Cortex of kidney (tissue), 1 donor: ENCODE data around the gene NDUFAF3.

ENCODE experiments used
- DNase-seq: peaks from one replicate; lab custom pipeline; 2025; lab: John Stamatoyannopoulos, UW

Gene NDUFAF3

DNA sequence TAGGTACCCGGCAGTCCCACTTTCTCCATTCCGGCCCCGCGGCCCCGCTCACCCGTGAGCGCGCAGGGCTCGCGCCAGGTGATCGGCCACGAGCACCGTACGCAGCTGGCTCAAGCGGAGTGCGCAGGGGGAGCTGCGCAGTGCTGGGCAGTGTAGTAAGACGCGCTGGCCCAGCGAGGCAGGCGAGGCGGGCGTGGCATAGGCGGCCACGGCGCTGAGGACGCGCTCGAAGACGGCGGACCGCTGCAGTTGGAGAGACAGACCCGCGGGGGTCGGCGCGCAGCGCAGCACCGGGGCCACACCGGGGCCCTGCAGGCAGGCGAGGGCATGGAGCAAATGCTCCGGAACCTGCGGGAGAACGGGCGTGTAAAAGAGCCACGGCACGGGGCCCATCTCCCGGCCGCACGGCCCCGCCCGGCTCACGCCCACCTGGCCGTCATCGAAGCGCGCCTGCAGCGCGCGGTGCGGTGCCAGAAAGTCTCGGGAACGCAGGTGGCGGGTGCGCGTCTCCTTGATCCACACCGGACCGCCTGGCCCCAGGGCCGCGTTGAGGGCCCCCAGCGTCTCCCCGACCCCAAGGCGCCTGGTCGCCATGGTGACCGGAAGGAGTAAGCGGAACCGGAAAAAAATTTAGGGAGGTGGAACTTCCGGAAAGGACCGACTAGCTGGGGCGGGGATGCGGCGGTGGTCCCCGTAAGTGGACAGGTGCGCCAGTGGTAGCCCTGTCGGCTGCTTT is 3.8 kb upstream of the NDUFAF3 start, which contains the start of gene DALRD3:
DALRD3 (minus strand) TSS at position 610 of the 736 bp plus-strand sequence; CDS start at position 594, 16 bp downstream.
- no peak for DNase-seq

DNA sequence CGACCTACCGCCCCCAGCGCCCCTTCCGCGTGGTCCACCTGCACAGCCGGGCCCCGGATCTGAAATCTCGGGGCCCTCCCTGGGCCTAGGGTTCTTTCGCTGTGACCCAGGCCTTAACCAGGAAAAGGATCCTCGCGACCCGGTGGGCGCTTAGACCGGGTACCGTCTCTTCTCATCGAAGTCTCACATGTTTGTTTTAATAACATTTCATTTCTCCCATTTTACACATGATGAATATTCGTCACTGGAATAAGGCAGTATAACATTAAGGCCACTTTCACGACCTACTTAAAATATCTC is 3.3 kb upstream of the NDUFAF3 start:
- DNase-seq: no peak

DNA sequence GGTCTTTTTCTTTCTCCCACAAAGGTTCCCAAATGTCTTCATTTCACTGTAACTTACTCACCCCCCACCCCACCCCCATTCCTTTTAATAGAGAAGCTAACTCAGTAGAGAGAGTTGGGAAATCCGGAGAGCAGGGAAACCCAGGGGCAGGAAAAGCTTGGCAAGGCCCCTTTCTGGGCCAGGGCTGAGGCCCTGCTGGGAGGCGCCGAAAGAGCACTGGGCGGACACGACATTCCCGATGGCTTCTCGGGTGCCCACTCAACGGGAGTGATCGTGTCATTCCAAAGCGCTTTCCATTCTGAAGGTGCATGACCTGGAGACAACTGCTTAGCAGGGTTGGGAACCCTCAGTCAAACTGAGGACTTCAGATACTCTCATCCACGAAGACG is 2.0 kb upstream of the NDUFAF3 start:
- DNase-seq: no peak

DNA sequence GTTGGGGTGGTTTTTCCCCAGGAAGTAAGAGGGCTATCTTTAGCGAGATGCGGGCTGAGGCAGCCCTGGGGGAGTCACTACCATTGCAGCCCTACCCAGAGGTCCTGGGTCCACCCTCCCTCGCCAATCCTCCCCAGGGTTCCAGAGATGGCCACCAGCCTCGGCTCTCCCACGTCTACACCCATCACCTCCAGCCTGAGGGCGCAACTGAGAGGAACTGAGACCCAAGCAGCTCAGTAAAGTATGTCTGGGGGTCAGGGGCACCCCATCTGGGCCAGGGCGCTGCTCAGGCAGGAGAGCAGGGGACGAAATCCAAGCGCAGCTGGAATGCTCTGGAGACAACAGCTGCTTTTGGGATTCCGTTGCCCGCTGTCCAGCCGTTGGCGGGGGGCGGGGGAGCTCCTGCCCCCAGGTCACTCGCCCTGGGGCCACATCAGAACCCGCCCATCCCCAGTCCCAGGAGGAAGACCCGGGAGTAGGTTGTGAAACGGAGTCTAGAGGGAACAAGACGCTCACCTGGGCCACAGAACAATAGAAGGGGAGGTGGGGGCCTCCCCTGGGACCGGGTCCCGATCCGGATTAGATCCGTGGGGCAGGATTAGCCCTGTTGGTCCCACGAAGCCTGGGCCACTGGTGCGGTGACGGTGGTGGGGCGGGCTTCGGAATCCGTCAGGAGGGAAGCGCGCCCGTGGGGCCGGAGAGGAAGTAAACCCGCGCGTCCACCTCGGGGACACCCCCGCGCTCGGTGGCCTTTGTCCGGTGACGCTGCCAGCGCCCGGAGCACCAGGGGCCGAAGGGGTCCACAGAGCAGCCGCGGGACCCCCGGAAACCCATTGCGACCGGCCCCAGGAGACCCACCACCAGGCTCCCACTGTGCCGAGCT is 1.4 kb upstream of the NDUFAF3 start:
- no peak for DNase-seq

DNA sequence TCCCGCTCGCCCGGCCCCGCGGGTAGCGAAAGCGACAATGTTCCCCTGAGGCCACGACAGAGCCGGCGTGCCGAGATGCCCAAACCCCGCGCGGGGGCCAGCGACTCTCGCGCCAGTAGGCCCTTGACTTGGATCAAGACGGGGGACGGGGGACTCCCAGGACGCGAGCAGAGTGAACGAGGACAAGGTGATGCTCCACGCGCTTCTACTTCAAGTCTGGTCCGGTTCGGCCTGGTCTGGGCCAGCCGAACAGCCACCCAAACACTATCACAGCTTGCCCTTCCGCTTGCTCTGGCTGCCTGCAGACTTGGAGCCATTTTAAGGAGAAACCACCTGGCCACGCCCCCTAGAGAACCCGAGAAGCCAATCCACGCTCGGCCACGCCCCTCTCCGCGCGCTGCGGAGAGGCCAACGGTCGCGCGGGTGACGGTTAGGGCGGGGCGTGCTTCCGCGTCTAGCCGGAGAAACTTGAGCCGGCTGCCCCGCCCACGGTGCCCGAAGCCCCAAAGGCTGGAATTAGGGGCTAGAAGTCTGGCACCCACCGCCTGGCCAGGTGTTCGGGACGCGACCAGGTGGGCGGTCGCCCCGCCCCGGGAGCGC is 608 bp upstream of the NDUFAF3 start:
- no peak for DNase-seq

DNA sequence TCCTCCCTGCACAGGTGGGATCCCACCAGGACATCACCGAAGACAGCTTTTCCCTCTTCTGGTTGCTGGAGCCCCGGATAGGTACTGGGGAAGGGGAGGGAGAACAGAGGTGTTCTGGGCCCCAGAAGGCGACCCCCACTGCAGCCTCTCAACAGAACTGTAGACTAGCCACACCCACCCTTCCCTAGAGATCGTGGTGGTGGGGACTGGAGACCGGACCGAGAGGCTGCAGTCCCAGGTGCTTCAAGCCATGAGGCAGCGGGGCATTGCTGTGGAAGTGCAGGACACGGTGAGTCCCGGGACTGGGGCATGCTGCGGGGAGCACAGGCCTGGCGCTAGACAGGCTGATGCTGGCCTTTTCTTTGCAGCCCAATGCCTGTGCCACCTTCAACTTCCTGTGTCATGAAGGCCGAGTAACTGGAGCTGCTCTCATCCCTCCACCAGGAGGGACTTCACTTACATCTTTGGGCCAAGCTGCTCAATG is 809 bp downstream of the NDUFAF3 start:
- no peak for DNase-seq

DNA sequence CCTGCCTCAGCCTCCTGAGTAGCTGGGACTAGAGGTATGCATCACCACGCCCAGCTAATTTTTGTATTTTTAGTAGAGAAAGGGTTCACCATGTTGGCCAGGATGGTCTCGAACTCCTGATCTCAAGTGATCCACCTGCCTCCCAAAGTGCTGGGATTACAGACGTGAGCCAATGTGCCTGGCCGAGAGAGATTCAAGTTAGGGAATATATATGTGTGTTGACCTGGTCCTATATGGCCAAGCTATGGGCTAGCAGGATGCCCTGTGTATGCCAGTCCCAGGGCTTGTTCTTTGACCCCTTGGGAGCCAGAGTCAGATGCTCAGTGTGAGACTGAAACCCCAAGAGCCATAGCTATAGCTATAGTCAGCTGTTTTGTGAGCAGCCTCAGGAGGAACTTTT is 1.9 kb downstream of the NDUFAF3 start:
- DNase-seq: no peak

DNA sequence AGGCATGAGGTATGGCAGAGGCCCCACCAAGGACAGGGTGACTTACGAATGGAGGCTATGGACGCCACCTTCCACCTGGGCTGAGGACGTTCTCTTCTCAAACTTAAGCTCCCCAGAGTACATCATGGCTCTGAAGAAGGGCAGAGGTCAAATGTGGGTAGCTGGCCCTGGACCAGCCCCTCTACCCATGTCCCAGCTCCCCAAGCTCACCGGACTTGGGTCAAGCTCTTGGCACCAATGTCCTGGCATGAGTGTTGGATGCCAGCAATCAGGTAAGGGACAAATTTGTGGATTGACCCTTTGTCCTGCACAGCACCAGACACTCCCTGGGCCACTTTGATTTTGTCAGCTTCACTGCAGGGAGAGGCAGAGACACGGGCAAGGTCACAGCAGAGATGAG is 2.5 kb downstream of the NDUFAF3 start:
- no peak for DNase-seq

DNA sequence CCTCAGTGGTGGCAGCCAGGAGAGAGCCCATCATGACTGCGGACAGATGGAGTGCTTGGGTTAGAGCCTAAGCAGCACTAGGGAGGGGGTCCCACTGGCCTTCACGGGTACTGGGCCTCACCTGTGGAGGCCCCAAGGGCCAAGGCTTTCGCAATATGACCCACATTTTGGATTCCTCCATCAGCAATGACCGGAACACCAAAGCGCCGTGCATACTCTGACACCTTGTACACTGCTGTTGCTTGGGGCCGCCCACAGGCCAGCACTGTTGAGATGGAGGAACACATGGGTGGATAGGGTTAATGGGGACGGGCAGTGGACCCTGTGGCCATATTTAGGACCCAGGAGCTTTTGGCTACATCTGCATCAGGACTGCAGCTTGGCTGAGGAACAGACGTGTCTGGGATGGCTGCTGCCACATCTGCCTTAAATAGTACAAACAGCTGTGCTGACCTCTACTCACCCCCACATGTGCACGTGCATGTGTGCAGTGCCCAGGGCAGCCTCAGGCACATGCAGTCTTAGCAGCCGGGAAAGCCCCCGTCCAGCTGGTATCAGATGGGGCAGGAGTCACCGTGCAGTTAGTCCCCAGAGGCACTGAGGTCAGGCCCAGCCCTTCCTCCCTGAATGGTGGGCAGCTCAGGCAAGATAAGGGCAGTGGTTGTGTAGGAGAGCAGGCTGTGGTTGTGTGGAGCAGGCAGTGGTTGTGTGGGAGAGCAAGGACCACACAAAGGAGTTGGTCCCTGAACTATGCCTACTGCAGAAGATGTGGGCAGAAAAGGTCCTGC is 3.3 kb downstream of the NDUFAF3 start:
- DNase-seq: no peak

DNA sequence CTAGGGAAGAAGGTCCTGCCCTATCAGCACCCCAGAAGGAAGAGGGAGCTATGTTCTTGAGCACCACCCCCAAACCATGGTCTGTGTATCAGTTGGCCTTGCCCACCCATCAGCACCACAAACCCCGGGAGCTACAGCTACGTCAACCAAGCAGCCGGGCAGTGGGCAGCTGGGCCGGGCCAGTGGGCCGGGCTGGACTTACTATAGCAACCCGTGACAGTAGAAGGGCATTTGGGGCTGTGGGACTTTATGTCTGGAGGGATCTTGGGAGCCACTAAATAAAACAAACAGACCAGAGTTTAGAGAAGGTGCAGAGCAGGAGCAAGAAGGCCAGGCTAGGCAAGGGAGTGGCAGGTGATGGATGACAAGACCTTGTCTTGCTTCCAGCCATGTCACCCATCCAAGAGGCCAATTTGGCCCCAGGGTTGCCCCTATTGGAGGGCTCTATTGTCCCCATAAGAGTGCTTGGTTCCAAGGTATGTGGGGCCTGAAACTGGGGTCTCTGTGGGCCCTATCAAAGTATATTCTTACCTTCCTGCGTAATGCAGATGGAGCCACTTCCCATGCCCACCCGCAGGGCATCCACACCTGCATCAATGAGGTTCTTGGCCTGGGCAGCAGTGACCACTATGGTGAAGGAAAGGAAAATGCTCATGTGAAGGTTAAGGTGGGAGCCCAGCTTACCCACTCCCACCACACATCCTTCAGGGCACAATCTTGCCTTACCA is 4.0 kb downstream of the NDUFAF3 start:
- no peak for DNase-seq

DNA sequence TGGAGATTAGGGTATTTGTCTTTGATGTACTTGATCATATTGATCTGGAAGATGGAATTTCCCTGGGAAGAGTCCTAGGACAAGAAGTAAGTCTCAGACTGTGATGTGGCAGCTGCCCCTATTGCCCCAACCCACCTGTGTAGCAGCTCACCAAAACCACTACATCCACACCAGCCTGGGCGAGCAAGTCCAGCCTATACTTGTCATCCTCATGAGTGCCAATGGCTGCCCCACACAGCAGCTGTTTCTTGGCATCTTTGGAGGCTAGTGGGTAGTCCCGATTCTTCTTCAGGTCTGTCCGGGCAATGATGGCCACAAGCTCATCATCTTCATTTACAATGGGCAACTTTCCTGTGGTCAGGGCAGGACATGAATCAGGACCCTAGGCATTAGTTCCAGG is 4.6 kb downstream of the NDUFAF3 start:
- no peak for DNase-seq

DNA sequence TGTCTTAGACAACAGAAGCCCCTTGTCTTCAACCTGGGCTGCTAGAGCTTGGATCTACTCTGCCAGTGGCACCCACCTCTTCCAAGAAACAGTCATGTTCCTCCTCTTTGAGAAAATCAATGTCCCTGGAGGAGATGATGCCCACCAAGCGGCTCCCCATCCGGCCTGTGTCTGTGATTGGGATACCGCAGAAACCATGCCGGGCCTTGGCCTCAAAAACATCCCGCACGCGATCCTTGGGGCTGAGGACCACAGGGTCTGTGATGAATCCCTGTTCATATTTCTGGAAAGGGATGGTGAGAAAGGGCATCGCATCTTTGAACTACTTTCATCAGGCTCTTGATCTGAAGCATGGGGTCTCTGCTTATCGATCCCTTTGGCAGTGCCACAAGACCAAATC is 5.7 kb downstream of the NDUFAF3 start:
- DNase-seq: no peak

DNA sequence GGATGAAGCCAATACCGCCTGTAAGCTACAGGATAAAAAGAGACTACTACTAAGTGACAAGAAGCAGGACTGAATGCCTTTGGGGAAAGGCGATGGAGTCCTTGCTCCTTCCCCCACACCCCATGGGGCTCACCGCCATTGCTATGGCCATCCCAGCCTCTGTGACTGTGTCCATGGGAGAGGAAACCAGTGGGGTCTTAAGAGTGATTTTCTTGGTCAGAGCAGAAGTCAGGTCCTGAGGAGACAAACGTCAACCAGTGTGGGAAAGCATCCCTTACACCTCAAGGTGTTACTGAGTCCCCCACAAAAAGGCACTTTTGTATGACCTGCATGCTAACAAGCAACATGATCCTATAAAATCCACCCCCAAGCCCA is 6.4 kb downstream of the NDUFAF3 start:
- DNase-seq: no peak

DNA sequence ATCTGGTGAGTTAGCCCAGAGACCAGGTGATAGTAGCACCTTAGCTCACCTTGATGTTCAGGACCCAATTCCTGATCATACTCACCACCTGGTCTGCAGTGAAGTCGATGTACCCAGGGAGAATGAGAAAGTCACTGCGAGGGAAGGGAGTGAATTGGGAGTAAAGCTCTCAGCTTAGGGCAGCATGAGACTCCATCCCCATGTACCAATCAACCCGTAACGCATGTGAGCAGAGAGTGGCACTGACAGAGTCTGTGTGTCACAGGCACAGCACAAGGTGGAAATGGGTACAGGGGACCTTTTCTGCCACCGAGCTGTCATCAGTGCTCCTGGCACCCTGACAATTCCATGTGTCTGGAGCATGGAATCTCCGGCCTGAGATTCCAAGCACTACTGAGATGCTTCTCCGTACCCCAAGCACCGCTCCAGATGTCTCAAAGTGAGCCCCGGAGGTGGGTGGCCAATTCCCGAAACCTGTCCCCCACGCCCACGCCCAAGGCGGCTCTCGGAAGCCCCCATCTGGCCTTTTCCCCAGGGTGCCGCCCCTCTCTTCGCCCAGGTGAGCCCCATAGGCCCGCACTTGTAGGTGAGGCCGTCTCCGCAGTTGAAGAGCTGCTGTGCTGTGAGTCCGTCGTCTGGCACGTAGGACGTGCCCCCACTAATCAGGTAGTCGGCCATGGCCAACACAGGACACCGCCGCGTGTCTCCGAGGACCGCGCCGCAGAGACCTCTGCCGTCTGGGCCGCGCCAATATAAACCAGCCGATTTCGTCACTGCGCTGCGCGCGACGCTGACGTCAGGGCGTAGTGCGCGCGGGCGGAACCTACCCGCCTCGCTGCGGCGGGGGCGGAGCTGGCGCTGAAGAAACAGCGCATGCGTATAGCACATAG is 7.0 kb downstream of the NDUFAF3 start, which contains the start of gene IMPDH2:
IMPDH2 (minus strand) TSS at position 726 of the 890 bp plus-strand sequence; CDS start at position 678, 48 bp downstream.
- DNase-seq: no peak

DNA sequence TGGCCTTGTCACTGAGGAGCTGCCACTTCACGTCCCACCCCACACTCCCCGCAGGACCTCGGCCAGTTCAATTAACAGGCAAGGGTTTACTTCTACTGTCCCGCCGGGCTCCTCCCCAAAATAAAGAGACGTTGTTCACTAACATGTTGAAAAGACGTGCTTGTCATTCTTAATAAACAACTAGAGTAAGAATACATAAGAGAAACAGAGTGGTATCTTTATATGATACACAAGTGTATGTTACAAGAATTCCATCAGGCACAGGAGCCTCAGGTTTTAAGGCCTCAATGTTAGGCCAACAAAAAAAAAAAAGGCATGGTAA is 7.6 kb downstream of the NDUFAF3 start:
- no peak for DNase-seq

DNA sequence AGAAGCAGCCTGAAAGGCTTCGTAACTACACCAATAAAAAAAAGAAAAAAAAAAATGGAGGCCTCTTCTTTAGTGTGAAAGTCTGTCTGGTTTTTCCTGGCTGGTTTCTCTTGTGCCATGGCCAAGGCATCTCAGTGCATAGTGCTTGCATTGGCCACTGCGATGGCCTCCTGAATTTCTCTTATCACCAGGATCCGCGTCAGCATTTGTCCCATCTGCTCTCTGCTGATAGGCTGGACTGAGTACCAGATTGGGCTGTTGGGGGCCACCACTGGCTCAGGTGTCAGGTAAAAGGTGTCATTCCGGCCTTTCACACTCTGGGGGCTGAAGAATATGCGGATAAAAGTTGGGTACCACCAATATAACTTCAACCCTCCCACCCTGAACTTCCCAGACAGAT is 8.4 kb downstream of the NDUFAF3 start:
- no peak for DNase-seq

DNA sequence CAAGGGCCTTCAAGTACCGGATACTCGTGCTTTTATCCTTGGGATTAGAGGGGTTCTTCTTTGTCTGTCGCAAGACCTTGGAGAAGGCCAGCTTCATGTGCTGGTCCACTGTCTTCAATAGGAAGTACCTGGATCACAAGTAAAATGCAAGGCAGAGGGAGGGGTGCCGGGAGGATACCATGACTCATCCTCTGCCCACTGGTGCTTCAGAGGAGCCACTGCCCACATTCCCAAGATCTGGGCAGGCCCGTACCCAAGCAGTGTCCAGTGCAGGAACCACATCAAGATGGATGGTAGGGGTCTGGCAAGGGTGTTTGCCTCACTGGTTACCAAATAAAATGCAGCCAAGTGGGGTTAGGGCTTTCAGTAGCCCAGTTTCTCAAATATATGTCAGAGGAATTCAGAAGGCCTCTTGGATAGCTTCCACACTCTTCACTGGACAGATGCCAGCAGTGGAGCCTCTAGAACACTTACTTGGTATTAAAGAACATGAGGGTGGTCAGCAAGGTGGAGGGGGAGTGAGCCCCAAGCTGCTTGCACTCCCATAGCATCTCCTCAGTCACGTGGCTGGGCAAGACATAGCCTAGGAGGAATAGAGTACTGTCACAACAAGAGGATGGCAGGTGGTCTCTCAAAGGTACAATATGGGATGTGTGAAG is 10.9 kb downstream of the NDUFAF3 start:
- no peak for DNase-seq

DNA sequence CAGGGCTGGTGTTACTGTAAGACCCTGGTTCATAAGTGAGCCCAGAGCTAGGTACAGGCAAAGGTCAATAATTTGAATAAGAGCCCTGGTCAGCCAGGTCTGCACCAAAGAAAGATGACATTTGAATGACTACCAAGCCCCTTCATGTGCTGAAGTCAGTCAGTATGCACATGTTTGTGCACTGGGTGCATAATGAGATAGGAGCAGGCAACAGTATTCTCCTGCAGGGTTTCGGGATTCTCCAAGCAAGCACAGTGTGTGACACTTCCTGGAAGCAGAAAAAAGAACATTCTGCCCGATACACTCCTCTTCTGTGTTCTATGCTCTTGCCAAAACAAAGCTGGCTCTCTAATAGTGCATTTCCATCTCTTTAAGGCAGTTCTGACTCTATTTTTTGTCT is 12.7 kb downstream of the NDUFAF3 start:
- DNase-seq: no peak

DNA sequence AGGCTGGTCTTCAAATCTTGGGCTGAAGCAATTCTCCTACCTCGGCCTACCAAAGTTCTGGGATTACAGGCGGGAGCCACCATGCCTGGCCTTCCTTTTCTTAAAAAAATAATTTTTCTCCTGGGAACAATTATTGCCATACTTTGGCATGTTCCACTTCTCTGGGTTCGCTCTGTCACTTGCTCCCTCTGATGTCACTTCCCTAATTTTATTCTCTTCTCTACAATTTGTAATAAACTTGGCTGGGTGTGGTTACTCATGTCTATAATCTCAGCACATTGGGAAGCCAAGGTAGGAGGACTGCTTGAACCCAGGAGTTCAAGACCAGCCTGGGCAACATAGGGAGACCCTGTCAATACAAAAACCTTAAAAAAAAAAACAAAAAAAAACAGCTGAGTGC is 13.4 kb downstream of the NDUFAF3 start:
- no peak for DNase-seq

DNA sequence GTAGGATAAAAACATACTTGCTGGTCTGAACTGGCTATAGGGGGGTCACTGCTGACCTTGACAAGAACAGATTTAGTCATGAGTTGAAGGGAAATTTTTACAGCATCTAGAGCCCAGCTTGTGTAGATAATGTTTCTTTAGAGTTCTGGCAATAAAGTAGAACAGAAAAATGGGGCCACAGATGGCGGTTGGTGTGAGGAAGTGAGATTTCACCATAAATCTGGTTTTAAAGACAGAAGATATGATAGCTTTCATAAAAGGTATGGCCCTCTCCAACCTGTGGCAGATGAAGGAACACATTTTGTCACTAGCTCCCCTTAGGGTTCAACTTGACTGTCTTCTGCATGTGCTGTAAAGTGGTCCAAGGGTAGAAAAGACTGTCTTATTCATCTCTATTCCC is 31.6 kb downstream of the NDUFAF3 start:
- DNase-seq: no peak
